HG03175 (cell line): ENCODE data around the gene GUCY2D.

ENCODE experiments used
- ATAC-seq: cut with Tn5 transposase; IDR thresholded peaks from one replicate; pipeline ENCODE4 v1.9.1; 2021; ENCODE audit warnings: mild to moderate bottlenecking, moderate library complexity; ENCODE audit not compliant: unreplicated experiment

GUCY2D gene

GRCh38 chr17:7989781-7990655 lies 12.4 kb upstream of the GUCY2D start:
- peak; percentile 80 for ATAC-seq

DNA sequence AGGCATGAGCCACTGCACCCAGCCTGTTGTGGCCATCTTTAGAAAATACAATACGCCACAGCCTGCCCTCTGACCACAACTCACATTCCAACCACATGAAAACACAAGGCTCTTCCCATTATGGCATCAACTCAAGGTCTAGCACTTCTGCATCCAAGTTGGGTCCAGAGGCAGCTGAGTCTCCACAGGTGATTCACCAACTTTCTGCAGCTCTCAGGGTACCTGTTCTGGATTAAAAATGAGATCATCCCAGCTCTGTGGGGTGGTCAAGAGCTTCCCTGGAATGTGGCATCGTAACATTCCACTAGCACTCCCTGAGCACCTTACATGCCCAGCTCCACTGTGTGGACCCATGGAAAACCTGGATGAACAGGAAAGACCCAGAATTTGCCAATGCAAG lies 9.9 kb upstream of the GUCY2D start:
- ATAC-seq = no peak

DNA sequence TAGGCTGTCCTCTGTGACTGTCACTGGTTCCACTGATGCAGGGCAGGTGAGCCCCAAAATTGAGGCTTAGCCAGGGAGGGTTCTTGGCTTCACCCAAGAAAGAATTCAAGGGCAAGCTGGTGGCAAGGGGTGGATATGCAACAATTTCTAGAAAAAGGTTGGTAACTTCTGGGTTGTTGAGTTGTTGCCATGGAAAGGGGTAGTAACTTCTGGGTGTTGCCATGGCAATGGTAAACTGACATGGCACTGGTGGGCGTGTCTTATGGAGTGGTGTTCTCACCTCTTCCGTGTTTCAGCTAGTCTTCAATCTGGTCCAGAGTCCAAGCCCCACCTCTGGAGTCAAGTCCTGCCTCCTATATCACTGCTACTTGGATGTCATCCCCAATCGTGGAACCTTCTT lies 9.5 kb upstream of the GUCY2D start:
- ATAC-seq = no peak

DNA sequence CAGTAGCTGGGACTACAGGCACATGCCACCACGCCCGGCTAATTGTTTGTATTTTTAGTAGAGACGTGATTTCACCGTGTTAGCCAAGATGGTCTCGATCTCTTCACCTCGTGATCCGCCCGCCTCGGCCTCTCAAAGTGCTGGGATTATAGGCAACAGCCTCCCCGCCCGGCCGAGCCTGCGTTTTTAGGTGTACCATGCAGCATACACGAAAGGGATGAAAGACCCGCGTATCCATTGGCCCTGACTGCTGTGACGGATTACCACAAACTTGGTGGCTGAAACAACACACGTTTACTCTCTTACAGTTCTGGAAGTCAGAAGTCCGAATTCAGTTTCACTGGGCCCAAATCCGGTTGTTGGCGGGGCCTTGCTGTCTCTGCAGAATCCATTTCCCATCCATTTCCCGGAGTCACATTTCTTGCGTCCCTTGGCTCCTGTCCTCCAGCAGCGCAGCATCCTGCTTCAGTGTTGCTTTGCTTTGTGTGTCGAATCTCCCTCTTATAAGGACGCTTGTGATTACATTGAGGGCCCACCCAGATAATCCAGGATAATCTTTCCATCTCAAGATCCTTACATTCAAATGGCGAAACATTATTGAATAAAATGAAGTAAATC lies 8.3 kb upstream of the GUCY2D start:
- ATAC-seq = no peak

DNA sequence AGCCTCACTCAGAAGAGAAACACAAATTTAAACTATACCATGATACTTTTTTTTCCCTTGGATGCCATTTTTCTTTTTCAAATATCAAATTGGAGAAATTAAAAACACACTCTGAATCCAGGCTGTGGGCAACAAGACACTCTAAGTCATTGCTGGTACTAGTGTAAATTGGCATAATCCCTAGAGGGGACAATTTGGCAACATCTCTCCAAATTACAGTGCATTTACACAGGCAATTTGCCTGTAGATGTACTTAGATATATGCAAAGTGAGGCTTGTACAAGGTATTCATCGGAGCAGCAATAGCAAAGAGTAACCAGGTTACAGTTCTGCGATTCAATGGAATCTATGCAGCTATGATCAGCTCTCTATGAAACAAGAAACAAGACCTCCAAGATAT lies 6.7 kb upstream of the GUCY2D start:
- no peak for ATAC-seq

DNA sequence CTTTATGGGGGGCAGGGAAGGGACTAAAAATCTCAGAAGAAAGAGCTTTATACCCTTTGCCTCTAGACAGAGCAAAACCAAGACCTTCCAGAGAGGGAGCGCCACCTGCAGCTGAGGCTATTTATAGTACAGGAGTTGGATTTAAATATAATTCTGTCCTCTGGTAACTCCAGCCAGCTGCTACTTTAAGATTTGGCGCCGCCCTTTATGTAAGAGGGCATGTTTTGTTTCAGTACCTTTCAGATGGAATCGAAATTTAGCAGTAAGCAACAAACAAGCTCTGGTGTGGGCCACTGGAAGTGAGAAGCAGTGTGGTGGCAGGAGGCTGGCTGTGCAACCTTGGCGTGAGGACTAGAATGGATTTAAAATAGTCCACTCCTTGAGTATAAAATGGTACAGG lies 5.2 kb upstream of the GUCY2D start:
- ATAC-seq = no peak

DNA sequence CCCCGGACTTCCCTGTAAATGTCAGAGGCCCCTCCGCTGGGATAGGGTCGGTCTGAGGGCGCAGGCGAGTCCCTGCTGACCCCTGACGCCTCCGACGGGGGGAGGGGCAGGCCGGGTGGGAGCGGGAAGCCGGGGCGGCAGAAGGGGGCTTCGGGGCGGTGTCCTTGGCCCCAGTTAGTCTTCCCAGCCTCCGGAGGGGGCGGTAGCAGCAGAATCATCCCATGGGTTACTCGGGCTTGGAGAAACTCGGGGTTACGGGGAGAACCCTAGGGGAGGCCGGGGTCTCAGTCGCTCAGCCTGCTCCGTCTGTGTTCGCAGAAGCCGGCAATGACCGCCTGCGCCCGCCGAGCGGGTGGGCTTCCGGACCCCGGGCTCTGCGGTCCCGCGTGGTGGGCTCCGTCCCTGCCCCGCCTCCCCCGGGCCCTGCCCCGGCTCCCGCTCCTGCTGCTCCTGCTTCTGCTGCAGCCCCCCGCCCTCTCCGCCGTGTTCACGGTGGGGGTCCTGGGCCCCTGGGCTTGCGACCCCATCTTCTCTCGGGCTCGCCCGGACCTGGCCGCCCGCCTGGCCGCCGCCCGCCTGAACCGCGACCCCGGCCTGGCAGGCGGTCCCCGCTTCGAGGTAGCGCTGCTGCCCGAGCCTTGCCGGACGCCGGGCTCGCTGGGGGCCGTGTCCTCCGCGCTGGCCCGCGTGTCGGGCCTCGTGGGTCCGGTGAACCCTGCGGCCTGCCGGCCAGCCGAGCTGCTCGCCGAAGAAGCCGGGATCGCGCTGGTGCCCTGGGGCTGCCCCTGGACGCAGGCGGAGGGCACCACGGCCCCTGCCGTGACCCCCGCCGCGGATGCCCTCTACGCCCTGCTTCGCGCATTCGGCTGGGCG lies 542 bp downstream of the GUCY2D start:
- no peak for ATAC-seq

DNA sequence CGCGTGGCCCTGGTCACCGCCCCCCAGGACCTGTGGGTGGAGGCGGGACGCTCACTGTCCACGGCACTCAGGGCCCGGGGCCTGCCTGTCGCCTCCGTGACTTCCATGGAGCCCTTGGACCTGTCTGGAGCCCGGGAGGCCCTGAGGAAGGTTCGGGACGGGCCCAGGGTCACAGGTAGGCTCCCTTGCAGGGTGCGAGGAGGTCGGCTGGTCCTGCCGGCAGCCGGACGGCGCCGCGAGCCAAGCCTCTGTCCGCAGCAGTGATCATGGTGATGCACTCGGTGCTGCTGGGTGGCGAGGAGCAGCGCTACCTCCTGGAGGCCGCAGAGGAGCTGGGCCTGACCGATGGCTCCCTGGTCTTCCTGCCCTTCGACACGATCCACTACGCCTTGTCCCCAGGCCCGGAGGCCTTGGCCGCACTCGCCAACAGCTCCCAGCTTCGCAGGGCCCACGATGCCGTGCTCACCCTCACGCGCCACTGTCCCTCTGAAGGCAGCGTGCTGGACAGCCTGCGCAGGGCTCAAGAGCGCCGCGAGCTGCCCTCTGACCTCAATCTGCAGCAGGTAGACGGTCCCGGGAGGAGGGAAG lies 1.3 kb downstream of the GUCY2D start:
- no peak for ATAC-seq

GRCh38 chr17:8004899-8005298 lies 2.5 kb downstream of the GUCY2D start:
- no peak for ATAC-seq

DNA sequence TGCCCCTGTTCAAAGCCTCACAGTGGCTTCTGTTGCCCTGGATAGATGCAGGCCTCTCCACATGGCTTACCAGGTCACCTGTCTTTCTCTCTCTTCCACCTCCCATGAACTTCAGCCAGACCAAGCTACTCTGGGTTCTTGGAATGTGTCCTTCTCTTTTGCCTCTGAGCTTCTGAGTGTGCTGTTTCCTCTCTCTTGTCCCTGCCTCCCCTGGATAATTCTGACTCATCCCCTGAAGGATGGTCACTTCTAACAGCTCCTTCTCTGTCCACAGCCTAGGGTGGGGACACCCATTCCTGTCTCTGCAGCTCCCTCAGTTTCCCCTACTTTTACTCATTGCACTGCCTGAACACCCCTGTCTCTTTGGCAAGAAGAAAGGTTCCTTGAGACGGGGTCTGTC lies 2.9 kb downstream of the GUCY2D start:
- ATAC-seq = no peak

- no peak for ATAC-seq
Measured at GRCh38 chr17:8005967-8006730, 3.7 kb downstream of the GUCY2D start.

- no peak for ATAC-seq
Measured at GRCh38 chr17:8006836-8007680, 4.6 kb downstream of the GUCY2D start.

- no peak for ATAC-seq
Measured at GRCh38 chr17:8007836-8008235, 5.4 kb downstream of the GUCY2D start.

DNA sequence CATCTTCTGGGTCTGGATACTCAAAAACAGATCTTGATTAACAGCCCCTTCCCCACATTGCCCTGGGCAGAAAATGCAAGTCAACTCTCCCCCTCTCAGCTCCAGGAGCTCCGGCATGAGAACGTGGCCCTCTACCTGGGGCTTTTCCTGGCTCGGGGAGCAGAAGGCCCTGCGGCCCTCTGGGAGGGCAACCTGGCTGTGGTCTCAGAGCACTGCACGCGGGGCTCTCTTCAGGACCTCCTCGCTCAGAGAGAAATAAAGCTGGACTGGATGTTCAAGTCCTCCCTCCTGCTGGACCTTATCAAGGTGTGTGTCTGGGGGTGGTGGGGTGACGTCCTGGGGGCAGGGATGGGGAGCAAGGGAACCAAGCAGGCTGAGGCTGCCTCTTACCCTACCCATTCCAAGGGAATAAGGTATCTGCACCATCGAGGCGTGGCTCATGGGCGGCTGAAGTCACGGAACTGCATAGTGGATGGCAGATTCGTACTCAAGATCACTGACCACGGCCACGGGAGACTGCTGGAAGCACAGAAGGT lies 9.7 kb downstream of the GUCY2D start:
- no peak for ATAC-seq

- ATAC-seq = no peak
Measured at GRCh38 chr17:8012996-8013640, 10.7 kb downstream of the GUCY2D start.

GRCh38 chr17:8013731-8014557 lies 11.5 kb downstream of the GUCY2D start:
- ATAC-seq = no peak

GRCh38 chr17:8014558-8014850 lies 12.1 kb downstream of the GUCY2D start:
- no peak for ATAC-seq
